IPS DF 6.9 (cell line): ENCODE measurements around the gene IRF5.
"Not testable (repeated sequence)": the region's sequence is repeated elsewhere in the genome, so short reads cannot be mapped to it uniquely, and the experiment has no call there.

Experiments
- DNase-seq: peaks from one replicate; pipeline ENCODE4 v3.0.0-alpha.2; 2013; ENCODE audit warnings: low read depth, low spot score
- H3K27ac ChIP-seq: one replicate; pipeline ENCODE4 v1.5.1; 2013; ENCODE audit warnings: low read length, control low read depth
- H3K27me3 ChIP-seq: 2 replicates; pipeline ENCODE4 v1.6.1; 2013; ENCODE audit warnings: mild to moderate bottlenecking, low read length; ENCODE audit not compliant: control insufficient read depth, insufficient read depth
- H3K36me3 ChIP-seq: 2 replicates; pipeline ENCODE4 v1.6.1; 2013; ENCODE audit warnings: low read length; ENCODE audit not compliant: control insufficient read depth, insufficient read depth
- H3K4me1 ChIP-seq: 2 replicates; pipeline ENCODE4 v1.6.1; 2013; ENCODE audit warnings: low read length; ENCODE audit not compliant: control insufficient read depth, insufficient read depth
- H3K4me3 ChIP-seq: 2 replicates; pipeline ENCODE4 v1.5.1; 2013; ENCODE audit warnings: mild to moderate bottlenecking, low read length
- H3K9me3 ChIP-seq: 2 replicates; pipeline ENCODE4 v1.6.1; 2013; ENCODE audit warnings: low read length, inconsistent platforms; ENCODE audit not compliant: control insufficient read depth, insufficient read depth
- whole genome bisulfite sequencing: extraction: QIAGEN DNeasy Blood & Tissue Kit; methylation state at CpG from one replicate; pipeline ENCODE4 v1.1.7; 2013; ENCODE audit warnings: mixed read lengths, missing lambda C conversion rate; ENCODE audit not compliant: insufficient read length, insufficient coverage; 5-methylcytosine and 5-hydroxymethylcytosine counted together

IRF5 gene

DNA sequence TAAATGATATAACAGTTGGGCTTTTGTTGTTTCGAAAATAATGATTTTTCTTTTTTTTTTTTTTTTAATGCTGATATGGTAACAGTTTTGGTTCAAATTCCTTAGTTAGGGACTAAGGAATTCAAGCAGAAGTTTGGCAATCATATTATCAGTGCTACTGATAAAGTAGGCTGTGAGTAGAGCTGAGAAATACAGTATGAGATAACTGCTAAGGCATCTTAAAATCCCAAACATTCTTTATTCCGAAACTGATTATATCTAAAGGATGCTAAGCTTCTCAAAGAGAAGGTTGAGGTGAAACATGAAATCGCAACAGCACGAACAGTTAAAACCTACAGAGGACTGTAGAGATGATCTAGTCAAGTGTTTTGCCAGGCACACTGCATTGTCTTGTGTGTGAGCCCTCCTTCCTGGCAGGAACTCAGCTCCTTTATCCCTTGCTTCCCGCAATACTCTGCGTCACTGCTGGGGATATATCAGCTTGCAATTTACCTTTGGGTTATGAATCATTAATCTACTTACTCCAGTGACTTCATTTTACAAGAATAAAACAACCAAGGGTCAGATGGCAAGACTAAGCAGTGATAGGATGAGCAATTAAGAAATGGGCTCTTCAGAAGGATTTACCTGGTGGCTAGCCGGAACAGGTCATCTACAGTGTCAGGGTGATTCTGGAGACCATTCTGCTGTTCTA, 36.7 kb downstream of the IRF5 start:
- no CpG with 5 or more reads among the region's 7 CpGs for WGBS
- no peak for DNase-seq
- H3K4me1 ChIP-seq = no peaks in the 10 kb centered on the region
- no peak overlapping the region for H3K27ac ChIP-seq
- no peak overlapping the region for H3K4me3 ChIP-seq
- H3K36me3 ChIP-seq = peaks cover 36% of the 10 kb centered on the region; the same call in 1 of the 2 replicates
- no peaks in the 10 kb centered on the region for H3K27me3 ChIP-seq
- H3K9me3 ChIP-seq = no peaks in the 10 kb centered on the region

GRCh38 chr7:128982105-128982504, 44.4 kb downstream of the IRF5 start:
- Histone ChIP-seq H3K4me1 (no peaks in the 10 kb centered on the region), H3K36me3 (peaks cover 18% of the 10 kb centered on the region; the same call in 1 of the 2 replicates), H3K9me3 (no peaks in the 10 kb centered on the region), H3K27ac (no peak overlapping the region), H3K4me3 (no peak overlapping the region), H3K27me3 (no peaks in the 10 kb centered on the region)
- no CpG with 5 or more reads among the region's 2 CpGs for WGBS
- no peak for DNase-seq

GRCh38 chr7:128985660-128986059, 47.9 kb downstream of the IRF5 start:
- Histone ChIP-seq H3K27me3 (no peaks in the 10 kb centered on the region), H3K9me3 (no peaks in the 10 kb centered on the region), H3K36me3 (peaks cover 9% of the 10 kb centered on the region; the same call in 1 of the 2 replicates), H3K27ac (no peak overlapping the region), H3K4me1 (no peaks in the 10 kb centered on the region), H3K4me3 (no peak overlapping the region)
- DNase-seq = no peak

DNA sequence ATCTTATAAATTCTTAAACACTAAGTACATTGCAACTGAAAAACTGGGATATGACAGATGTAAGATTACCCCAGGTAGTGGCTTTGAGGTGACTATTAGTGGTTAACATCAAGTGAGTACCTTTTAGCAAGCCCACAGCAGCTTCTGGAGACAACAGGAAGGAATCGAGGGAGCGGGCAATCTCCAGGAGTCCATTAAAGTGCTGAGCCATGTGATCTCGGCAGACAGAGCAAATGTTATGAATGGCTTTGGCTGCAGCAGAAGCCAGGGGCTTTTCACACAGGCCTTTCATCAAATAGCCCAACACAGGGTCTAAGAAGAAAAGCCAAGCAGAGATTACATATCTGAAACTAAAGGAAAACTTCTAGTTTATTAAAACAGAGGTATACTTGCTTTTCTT, 48.9 kb downstream of the IRF5 start:
- no peak overlapping the region for H3K27ac ChIP-seq
- DNase-seq = no peak
- H3K27me3 ChIP-seq = no peaks in the 10 kb centered on the region
- H3K36me3 ChIP-seq = peaks cover 9% of the 10 kb centered on the region; the same call in 1 of the 2 replicates
- no CpG with 5 or more reads among the region's 3 CpGs for WGBS
- no peaks in the 10 kb centered on the region for H3K9me3 ChIP-seq
- no peak overlapping the region for H3K4me3 ChIP-seq
- H3K4me1 ChIP-seq = no peaks in the 10 kb centered on the region

DNA sequence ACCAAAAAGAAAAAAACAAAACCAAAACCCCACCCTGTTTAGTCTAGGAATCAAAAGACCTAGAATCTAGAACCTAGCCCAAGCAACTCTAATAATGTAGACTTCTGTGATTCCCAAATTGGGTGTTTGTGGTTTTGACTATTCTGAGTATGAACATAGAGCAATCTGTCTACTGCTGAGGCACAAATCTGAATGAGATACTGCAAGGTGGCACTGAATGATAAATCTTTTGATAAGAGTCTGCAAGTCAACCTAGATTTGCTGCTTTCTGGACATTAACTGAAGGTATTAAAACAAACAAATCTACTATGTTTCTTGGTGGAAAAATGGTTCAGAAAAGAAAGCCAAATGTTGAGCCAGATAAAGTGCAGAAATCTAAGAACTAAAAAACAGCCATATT, 50.6 kb downstream of the IRF5 start:
- DNase-seq = no peak
- Histone ChIP-seq H3K9me3 (no peaks in the 10 kb centered on the region), H3K4me3 (no peak overlapping the region), H3K4me1 (no peaks in the 10 kb centered on the region), H3K36me3 (peaks cover 6% of the 10 kb centered on the region; the same call in 1 of the 2 replicates), H3K27ac (no peak overlapping the region), H3K27me3 (no peaks in the 10 kb centered on the region)

- Histone ChIP-seq H3K4me1 (no peaks in the 10 kb centered on the region), H3K9me3 (no peaks in the 10 kb centered on the region), H3K36me3 (peaks cover 6% of the 10 kb centered on the region; the same call in 1 of the 2 replicates), H3K4me3 (no peak overlapping the region), H3K27ac (no peak overlapping the region), H3K27me3 (no peaks in the 10 kb centered on the region)
- no peak for DNase-seq
- WGBS = no CpG with 5 or more reads among the region's 9 CpGs
Observed at GRCh38 chr7:128989961-128990360, 52.2 kb downstream of the IRF5 start.

DNA sequence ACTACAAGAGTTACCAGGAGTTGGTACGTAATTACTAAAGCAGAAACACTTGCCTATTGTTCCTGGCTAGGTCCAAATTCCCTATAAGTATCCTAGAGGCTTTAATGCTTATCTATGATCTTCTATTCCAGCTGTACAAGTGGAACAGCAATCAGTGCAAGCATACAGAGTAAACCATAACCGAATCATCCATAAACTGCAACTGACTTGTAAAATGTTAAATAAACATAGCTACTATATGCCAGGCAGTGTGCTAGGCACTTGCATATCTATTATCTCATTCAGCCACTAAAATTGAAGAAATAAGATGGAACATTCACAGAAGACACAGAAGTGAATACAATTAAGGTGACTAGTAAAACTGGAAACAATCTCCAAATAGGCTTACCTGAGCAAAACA, 55.7 kb downstream of the IRF5 start:
- Histone ChIP-seq H3K36me3 (peaks cover 6% of the 10 kb centered on the region; the same call in 1 of the 2 replicates), H3K27me3 (no peaks in the 10 kb centered on the region), H3K27ac (no peak overlapping the region), H3K9me3 (no peaks in the 10 kb centered on the region), H3K4me1 (no peaks in the 10 kb centered on the region), H3K4me3 (no peak overlapping the region)
- WGBS = no CpG with 5 or more reads among the region's 2 CpGs
- no peak for DNase-seq

GRCh38 chr7:128994560-128994959, 56.8 kb downstream of the IRF5 start:
- not testable (repeated sequence) for H3K36me3 ChIP-seq, H3K4me1 ChIP-seq, H3K9me3 ChIP-seq, DNase-seq, H3K27ac ChIP-seq, H3K27me3 ChIP-seq, H3K4me3 ChIP-seq
- WGBS = no CpG with 5 or more reads among the region's 8 CpGs

- Histone ChIP-seq H3K4me1 (no peaks in the 10 kb centered on the region), H3K27ac (no peak overlapping the region), H3K4me3 (no peak overlapping the region), H3K36me3 (peaks cover 4% of the 10 kb centered on the region; the same call in 1 of the 2 replicates), H3K27me3 (no peaks in the 10 kb centered on the region), H3K9me3 (no peaks in the 10 kb centered on the region)
- DNase-seq = no peak
- WGBS = no CpG with 5 or more reads among the region's 5 CpGs
Observed at GRCh38 chr7:128997181-128997580, 59.5 kb downstream of the IRF5 start.
